GM21515 (cell line): Measurements from ENCODE around the gene TBCD.
"Not testable (repeated sequence)": the region's sequence is repeated elsewhere in the genome, so short reads cannot be mapped to it uniquely, and the experiment has no call there.

Experiments used
- ATAC-seq: cut with Tn5 transposase; IDR thresholded peaks from one replicate; pipeline ENCODE4 v1.9.1; 2021; ENCODE audit not compliant: unreplicated experiment

TBCD gene

GRCh38 chr17:82756166-82756565 is 4.3 kb downstream of the TBCD start:
- ATAC-seq, result no peak

GRCh38 chr17:82765371-82765770 is 13.5 kb downstream of the TBCD start:
- ATAC-seq, result no peak

DNA sequence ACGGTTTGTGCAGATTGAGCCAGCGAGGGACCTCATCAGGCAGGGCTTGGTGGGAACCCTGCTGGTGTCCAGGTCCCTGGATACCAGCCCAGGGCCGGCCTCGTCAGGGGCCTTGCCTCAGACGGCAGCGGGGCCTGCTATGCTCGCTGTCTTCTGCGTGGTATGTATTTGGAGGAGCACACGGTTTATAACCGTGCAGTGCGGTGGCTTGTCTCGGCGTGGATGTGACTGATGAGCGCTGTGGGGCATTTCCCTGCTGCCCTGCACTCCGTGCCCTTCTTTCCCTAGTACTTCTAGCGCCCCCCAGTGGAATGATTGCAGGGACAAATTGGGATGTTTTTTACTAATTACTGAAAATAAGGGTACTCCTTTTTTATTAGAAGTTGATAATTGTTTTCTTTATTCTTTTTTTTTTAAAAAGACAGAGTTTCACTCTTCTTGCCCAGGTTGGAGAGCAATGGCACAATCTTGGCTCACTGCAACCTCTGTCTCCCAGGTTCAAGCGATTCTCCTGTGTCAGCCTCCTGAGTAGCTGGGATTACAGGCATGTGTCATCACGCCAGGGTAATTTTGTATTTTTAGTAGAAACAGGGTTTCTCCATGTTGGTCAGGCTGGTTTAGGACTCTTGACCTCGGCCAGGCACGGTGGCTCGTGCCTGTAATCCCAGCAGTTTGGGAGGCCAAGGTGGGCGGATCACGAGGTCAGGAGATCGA is 15.3 kb downstream of the TBCD start:
- ATAC-seq, result no peak

GRCh38 chr17:82769041-82769440 is 17.2 kb downstream of the TBCD start:
- no peak for ATAC-seq

- ATAC-seq, result no peak
Measured at GRCh38 chr17:82772026-82772425, 20.2 kb downstream of the TBCD start.

DNA sequence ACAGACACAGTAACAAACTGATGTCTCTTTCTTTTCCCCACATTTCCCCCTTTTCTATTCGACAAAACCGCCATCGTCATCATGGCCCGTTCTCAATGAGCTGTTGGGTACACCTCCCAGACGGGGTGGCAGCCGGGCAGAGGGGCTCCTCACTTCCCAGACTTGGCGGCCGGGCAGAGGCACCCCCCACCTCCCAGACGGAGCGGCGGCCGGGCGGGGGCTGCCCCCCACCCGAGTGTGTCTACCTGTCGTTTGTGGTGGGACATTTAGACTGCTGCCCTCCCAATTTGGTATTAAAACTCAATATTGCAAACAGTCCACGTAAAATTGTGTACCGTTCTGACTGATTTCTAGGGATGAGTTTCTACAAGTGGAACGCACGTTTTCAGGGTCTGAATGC is 22.6 kb downstream of the TBCD start:
- not testable (repeated sequence) for ATAC-seq

GRCh38 chr17:82775001-82775823 is 23.3 kb downstream of the TBCD start:
- ATAC-seq, result no peak

DNA sequence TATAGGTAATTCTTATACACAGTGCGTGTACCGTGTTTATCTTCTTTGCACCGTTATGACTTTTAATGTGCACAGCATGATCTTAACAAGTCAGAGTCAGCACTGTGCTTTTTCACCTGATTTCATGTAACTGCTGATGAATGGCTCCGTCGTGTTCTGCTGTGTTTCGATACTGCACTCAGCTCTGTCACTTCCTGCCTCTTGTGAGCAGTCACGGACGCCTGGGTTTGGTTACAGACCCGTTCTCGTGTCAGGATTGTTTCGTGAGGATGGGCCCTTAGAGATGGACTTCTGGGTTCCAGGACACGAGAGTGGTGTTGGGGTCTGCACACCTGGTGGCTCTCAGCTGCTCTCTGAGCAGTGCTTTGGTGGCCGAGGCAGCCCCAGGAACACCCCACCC is 24.6 kb downstream of the TBCD start:
- no peak for ATAC-seq

- not testable (repeated sequence) for ATAC-seq
Measured at GRCh38 chr17:82777778-82778375, 26.0 kb downstream of the TBCD start.

- no peak for ATAC-seq
Measured at GRCh38 chr17:82779541-82779940, 27.7 kb downstream of the TBCD start.

- ATAC-seq, result no peak
Measured at GRCh38 chr17:82780195-82780594, 28.3 kb downstream of the TBCD start.

DNA sequence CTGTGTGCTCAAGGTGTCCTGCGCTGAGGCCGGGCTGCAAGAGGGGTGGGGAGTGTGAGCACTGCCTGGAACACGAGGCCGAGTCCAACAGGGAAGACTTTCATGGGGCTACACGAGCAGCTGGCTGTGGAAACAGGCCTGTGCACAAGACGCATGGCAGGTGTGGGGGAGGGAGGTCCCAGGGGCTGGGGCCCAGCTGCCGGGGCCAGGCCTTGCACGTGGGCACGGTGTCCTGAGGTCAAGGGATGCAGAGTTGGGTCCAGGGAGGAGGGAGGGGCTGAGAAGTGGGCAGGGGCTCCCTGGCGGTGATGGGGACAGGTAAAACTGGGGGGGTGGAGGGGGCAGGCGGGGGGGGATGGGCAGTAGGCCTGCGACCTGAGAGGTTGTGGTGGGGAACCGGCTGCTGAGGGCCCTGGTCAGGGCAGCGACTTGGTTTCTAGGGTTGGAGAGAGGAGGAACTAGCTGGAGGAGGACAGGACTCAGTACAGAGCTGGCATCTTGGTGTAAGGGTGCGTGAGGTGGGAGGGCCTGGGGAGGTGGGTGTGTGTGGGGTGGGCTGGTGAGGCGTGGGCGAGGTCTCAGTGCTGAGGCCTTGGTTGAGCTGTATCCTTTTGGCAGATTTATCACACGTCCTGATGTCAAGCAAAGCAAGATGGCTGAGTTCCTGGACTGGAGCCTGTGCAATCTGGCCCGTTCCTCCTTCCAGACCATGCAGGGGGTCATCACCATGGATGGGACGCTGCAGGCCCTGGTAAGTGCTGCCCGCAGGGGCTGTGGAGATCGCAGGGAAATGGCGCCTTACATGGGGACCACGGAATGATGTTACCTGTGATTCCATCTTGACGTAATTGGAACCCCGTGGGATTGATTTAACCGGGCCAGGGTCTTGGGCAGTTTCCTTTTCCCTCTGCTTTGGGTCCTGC is 29.4 kb downstream of the TBCD start:
- ATAC-seq, result no peak

DNA sequence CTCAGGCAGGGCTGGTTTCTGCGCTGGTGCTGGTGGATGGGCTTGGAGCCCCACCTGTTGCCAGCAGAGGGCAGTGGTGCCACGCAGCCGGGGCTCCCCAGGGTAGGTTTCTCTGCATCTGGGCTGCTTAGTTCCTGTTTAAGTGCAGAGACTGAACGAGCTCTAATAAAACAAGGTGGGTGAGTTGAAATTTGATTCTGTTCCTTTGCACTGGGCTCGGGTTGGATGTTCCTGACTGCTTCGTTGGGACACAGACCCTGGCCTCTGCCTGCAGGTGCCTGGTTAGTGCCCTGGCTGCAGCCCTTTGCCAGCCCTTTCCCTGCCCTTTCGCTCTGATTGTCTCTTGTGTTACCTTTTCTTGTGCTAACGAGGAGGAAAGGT is 30.0 kb downstream of the TBCD start:
- peak; percentile 68 for ATAC-seq

GRCh38 chr17:82782657-82783207 is 30.9 kb downstream of the TBCD start:
- no peak for ATAC-seq

DNA sequence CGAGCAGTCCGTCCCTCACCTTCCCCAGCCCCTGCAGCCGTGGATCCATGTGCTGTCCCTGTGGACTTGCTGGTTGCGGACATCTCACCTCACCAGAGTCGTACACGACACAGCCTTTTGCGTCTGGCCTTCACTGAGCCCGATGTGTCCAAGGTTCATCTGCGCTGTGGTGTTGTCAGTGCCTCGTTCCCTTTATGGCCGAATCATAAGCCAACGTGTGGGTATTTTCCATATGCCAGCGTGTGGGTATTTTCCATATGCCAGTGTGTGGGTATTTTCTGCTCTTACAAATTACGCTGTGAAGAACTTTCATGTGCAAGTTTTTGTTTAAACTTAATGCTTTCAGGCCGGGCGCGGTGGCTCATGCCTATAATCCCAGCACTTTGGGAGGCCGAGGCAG is 31.6 kb downstream of the TBCD start:
- ATAC-seq, result no peak

DNA sequence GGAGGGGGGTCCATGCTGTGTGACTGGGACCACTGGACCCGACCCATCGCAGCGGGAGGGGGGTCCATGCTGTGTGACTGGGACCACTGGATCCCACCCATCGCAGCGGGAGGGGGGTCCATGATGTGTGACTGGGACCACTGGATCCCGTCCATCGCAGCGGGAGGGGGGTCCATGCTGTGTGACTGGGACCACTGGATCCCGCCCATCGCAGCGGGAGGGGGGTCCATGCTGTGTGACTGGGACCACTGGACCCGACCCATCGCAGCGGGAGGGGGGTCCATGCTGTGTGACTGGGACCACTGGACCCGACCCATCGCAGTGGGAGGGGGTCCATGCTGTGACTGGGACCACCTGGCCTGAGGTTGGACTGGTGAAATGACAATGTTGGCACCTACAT is 33.7 kb downstream of the TBCD start:
- not testable (repeated sequence) for ATAC-seq

DNA sequence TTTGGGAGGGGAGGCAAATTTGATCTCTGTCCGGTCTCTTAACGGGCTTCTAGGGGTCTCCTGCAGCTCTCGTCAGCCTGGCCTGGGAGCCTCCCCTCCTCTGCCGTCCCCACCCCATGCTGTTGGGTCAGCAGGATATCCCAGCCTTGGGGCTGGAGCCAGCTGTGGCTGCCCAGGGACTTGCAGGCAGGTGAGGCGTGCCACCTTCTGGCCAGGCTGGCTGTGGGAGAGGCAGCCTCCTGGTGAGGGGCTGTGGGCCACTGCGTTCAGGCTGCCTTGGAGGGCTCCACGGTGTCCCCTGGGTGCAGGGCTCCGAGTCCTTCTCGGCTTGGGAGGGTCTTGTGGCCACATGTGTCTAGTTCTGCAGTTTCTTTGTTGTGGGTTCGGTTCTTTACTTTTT is 34.6 kb downstream of the TBCD start:
- no peak for ATAC-seq

DNA sequence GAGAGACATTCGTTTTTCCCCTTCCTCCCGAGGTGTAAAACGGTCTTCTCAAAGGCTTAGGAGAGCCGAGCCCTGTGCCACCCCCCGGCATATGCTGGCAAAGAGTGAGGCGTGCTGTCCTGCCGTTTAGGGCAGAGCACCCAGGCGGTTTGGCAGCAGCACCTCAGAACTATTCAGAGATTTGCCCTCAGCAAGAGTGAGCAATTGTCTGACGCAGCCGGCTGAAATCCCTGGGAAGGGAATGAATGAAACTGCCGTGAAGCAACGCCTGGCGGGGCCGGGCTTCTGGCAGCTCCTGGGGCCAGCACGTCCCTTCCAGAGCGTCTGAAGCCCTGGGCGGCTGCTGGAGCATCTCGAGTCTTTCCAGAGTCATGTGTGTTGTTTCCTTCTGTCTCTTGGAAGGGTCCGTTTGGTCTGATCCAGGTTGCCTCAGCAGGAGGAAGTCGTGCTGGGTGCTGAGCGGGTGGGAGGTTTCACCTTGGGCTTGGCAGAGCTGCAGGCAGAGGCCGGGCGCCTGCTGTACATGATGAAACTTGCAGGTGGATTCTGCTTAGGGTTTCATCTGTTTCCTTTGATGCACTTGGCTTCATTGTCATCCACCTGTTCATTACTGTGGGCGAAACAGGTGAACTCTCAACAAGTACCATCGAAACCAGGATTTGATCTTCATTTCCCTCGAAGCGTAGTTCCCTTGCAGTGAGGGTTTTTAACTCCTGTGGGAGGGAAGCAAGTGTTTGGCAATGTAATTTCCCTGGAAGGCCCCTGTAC is 35.4 kb downstream of the TBCD start:
- no peak for ATAC-seq

DNA sequence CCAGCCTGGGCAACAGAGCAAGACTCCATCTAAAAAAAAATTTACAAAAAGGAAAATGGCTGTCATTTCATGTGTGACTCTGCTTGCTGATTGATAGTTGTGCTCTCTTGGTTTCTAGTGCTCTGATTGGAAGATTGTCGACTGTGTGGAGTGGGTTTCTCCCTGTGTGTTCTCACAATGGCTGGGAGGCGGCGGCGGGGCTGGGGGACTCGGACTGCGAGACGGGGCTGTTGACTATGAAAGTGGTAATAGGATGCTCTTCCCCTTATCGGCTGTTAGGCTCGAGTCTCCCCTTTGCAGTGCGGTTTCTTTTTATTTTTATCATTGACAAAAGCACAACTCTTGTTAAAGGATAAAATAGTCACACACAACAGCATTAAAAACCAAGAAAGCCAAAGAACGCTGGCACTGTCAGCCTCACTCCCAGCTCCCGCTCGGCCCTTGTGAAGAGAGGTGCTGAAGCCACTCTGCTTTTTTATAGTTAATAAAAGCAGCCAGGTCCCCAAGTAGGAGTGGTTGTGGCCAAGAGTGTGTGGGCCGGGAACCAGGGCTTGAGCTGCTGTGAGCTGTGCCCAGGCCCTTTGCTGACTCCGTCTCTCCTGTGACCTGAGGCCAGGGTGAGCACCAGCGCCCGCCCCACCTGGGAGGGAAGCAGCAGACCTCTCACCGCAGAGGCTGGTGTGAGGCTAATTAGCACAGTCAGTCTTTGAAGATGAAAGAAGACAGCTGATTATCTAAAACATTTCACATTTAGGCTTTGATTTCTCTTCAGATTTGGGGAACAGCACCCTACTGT is 36.5 kb downstream of the TBCD start:
- ATAC-seq, result no peak
